Endothelial cell of umbilical vein (primary cell): Measurements from ENCODE around the gene LRP1-AS. TPM values are rescaled to one million over a fixed set of nuclear protein-coding genes. Genes with fewer than 3 reads are reported as not detected.

Source experiments
- BruUV-seq: library from RNA; stranded (reverse); fragments of 400-500 nt; replicated peaks from 2 replicates; lab custom pipeline; 2021; lab: Mats Ljungman, UMichigan
- CTCF ChIA-PET: fragments of 300-600, 350-600 bp; sonication (Branson Sonifier 250); formaldehyde crosslinking; loops from one replicate; lab custom pipeline; 2021; ENCODE audit warnings: antibody characterized with exemption, inconsistent platforms; lab: Charles Lee
- POLR2A ChIA-PET: fragments of 300-600, 350-600 bp; sonication (Branson Sonifier 250); formaldehyde crosslinking; loops from one replicate; lab custom pipeline; 2021; ENCODE audit warnings: antibody characterized with exemption, inconsistent platforms; lab: Charles Lee
- DNase-seq: peaks from one replicate; pipeline ENCODE4 v3.0.0-alpha.2; 2011; ENCODE audit warnings: low read depth, low spot score
- FAIRE-seq: peaks from 2 replicates; lab custom pipeline; 2011; peaks lifted over from hg19 to GRCh38; lab: Jason Lieb, UNC
- H2AFZ ChIP-seq: 2 replicates; pipeline ENCODE4 v1.6.0; 2012; ENCODE audit warnings: low read depth, low read length, control low read depth, inconsistent platforms
- H3K27ac ChIP-seq: 2 replicates; pipeline ENCODE4 v1.5.1; 2011; ENCODE audit warnings: low read depth, mild to moderate bottlenecking, control low read depth, low read length, moderate library complexity; ENCODE audit not compliant: insufficient read depth
- H3K27me3 ChIP-seq, 2 experiments: 2 replicates each; pipeline versions ENCODE4 v1.6.0 to v1.6.1; 2011; ENCODE audit warnings: low read length in 2 of 2, mixed read lengths in 1 of 2; ENCODE audit not compliant: control insufficient read depth in 2 of 2, insufficient read depth in 2 of 2
- H3K36me3 ChIP-seq, 2 experiments: 2 replicates in 1 of 2; 3 replicates in 1 of 2; pipeline ENCODE4 v1.5.1; 2011; ENCODE audit warnings: low read length in 2 of 2, mild to moderate bottlenecking in 1 of 2, moderate library complexity in 1 of 2; ENCODE audit not compliant: control insufficient read depth in 2 of 2, insufficient read depth in 2 of 2; ENCODE audit errors: extremely low read depth in 1 of 2
- H3K4me1 ChIP-seq: 3 replicates; pipeline ENCODE4 v1.5.1; 2011; ENCODE audit warnings: mild to moderate bottlenecking, low read length; ENCODE audit not compliant: control insufficient read depth, insufficient read depth; ENCODE audit errors: extremely low read depth
- H3K4me2 ChIP-seq: 2 replicates; pipeline ENCODE4 v1.6.1; 2011; ENCODE audit warnings: low read length, control low read depth, mixed read lengths; ENCODE audit not compliant: insufficient read depth
- H3K4me3 ChIP-seq, 3 experiments: fragments of 200-600 bp in 1 of 3; sonication (generic), shearing (Covaris generic) in 1 of 3; replicated peaks in 1 of 3; 2 replicates each; pipeline ENCODE4 v1.5.1; 2011 to 2016; ENCODE audit warnings: control low read depth in 3 of 3, low read length in 3 of 3, mild to moderate bottlenecking in 2 of 3, inconsistent platforms in 1 of 3, low read depth in 1 of 3, moderate library complexity in 1 of 3; ENCODE audit not compliant: insufficient read depth in 1 of 3
- H3K79me2 ChIP-seq: 2 replicates; pipeline ENCODE4 v1.6.0; 2012; ENCODE audit warnings: low read length, inconsistent platforms; ENCODE audit not compliant: control insufficient read depth, insufficient read depth
- H3K9ac ChIP-seq: replicated peaks from 2 replicates; pipeline ENCODE3; 2011; ENCODE audit warnings: low read length, control low read depth; ENCODE audit not compliant: insufficient read depth; ENCODE audit errors: extremely low read depth
- H3K9me1 ChIP-seq: replicated peaks from 3 replicates; pipeline ENCODE4 v1.6.0; 2011; ENCODE audit warnings: mild to moderate bottlenecking, low read length; ENCODE audit not compliant: control insufficient read depth, insufficient read depth; ENCODE audit errors: extremely low read depth
- H3K9me3 ChIP-seq: replicated peaks from 2 replicates; pipeline ENCODE4 v1.5.1; 2012; ENCODE audit warnings: low read length, inconsistent platforms; ENCODE audit not compliant: control insufficient read depth, insufficient read depth
- H4K20me1 ChIP-seq: replicated peaks from 2 replicates; pipeline ENCODE3; 2011; ENCODE audit warnings: mild to moderate bottlenecking, low read length; ENCODE audit not compliant: control insufficient read depth, insufficient read depth; ENCODE audit errors: extremely low read depth
- EZH2 ChIP-seq: IDR thresholded peaks from 2 replicates; pipeline ENCODE4 v1.6.1; 2012; ENCODE audit warnings: borderline replicate concordance, low read depth, mild to moderate bottlenecking, moderate library complexity, low read length, inconsistent platforms; ENCODE audit not compliant: severe bottlenecking
- FOS ChIP-seq: IDR thresholded peaks from 2 replicates; pipeline ENCODE4 v1.6.1; 2011; ENCODE audit warnings: mild to moderate bottlenecking, low read length, moderate library complexity, borderline replicate concordance; ENCODE audit not compliant: insufficient read depth
- GATA2 ChIP-seq: IDR thresholded peaks from 2 replicates; pipeline ENCODE4 v1.7.0; 2011; ENCODE audit warnings: low read depth, mild to moderate bottlenecking, moderate library complexity, mixed read lengths, low read length; ENCODE audit not compliant: insufficient read length, insufficient read depth
- JUN ChIP-seq: IDR thresholded peaks from 2 replicates; pipeline ENCODE4 v1.6.1; 2011; ENCODE audit warnings: borderline replicate concordance, low read depth; ENCODE audit not compliant: insufficient read length, insufficient read depth
- MYC ChIP-seq: IDR thresholded peaks from one replicate; pipeline ENCODE4 v1.6.1; 2011; ENCODE audit warnings: mild to moderate bottlenecking, low read depth, low read length
- POLR2A ChIP-seq: IDR thresholded peaks from 2 replicates; pipeline ENCODE4 v1.6.1; 2012; ENCODE audit warnings: low read depth, mild to moderate bottlenecking, control low read depth, low read length
- POLR2AphosphoS5 ChIP-seq: IDR thresholded peaks from 2 replicates; pipeline ENCODE4 v1.6.1; 2012; ENCODE audit warnings: low read depth, mild to moderate bottlenecking, control low read depth, low read length, moderate library complexity; ENCODE audit not compliant: insufficient read depth
- dilution Hi-C: fragments of 300-500 bp; cut with MboI; formaldehyde crosslinking; loops from one replicate; pipeline ENCODE4 v1.15.0; 2019; ENCODE audit warnings: low sequenced_read_pairs; ENCODE audit not compliant: extremely low pct_ligation_motif_present
- intact Hi-C: fragments of 100-400 bp; cut with micrococcal nuclease; formaldehyde crosslinking; loops from one replicate; pipeline ENCODE4 v1.10.0; 2022
- polyA plus RNA-seq, 4 experiments: library from polyadenylated mRNA; depleted of rRNA in 3 of 4; stranded (reverse) in 3 of 4; unstranded in 1 of 4; fragments of >200 nt; gene quantifications; 2 replicates each; pipeline versions ENCODE4 v1.2.1 to v1.2.3, GENCODE V29; 2011 to 2012; ENCODE audit warnings: missing spikeins in 1 of 4
- total RNA-seq: library from RNA; stranded (reverse); gene quantifications from 2 replicates; pipeline ENCODE4 v1.2.3, GENCODE V29; 2021
- TF ChIP-seq, protein P1 (sequence below): IDR thresholded peaks from 2 replicates; pipeline ENCODE4 v1.6.1; 2011; ENCODE audit not compliant: insufficient read depth, insufficient read length
- TF ChIP-seq, protein P2 (sequence below), 2 donors: IDR thresholded peaks; 1 replicate in 1 of 2; 2 replicates in 1 of 2; pipeline ENCODE4 v1.5.1; 2011; ENCODE audit warnings: low read length in 2 of 2, mild to moderate bottlenecking in 2 of 2, moderate library complexity in 2 of 2, control low read depth in 1 of 2, inconsistent platforms in 1 of 2, low read depth in 1 of 2; ENCODE audit not compliant: insufficient read depth in 1 of 2; ENCODE audit errors: extremely low read depth in 1 of 2

The LRP1-AS gene
- total and polyA plus RNA-seq, 2 donors (not counting 3 experiments of a cell fraction or from before 2014, with no cell fraction given) = not detected

DNA sequence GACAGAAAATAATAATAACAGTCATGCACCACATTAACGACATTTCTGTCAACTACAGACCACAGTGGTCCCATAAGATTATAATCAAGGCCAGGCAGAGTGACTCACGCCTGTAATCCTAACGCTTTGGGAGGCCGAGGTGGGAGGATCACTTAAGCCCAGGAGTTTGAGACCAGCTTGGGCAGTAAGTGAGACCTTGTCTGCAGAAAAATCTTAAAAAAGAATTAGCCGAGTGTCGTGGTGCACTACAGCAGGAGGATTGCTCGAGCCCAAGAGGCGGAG, 49.9 kb downstream of the LRP1-AS start:
- H3K4me3 ChIP-seq = no peak overlapping the region
- H3K79me2 ChIP-seq = no peaks in the 10 kb centered on the region
- DNase-seq = no peak
- dilution Hi-C loops = no loop called here
- peaks cover 4 to 43% of the 10 kb centered on the region in 2 experiments for H3K36me3 ChIP-seq
- POLR2A ChIA-PET = interaction anchor here (2.2 kb wide), 1 partner anchor 14 kb away, joined by 9 read pairs; the partner anchor contains the start of gene STAT6
- no peaks in the 10 kb centered on the region for H4K20me1 ChIP-seq
- peaks cover 8% of the 10 kb centered on the region for H3K4me1 ChIP-seq
- H3K27me3 ChIP-seq = no peaks in the 10 kb centered on the region
- no peak for FAIRE-seq
- CTCF ChIA-PET = interaction anchor here (1.5 to 14.4 kb wide), 3 partner anchors 14 to 30 kb away, joined by 3 to 158 read pairs (median 15); partner anchors contain the start of genes LRP1 and STAT6
- H3K27ac ChIP-seq = no peak overlapping the region
- no peak overlapping the region for H3K9ac ChIP-seq
- H2AFZ ChIP-seq = no peak overlapping the region
- intact Hi-C loops = no loop called here
- H3K9me3 ChIP-seq = no peaks in the 10 kb centered on the region
- H3K4me2 ChIP-seq = no peak overlapping the region
- H3K9me1 ChIP-seq = no peaks in the 10 kb centered on the region
- TF ChIP-seq POLR2A = no peak
- TF ChIP-seq, protein P1, sequence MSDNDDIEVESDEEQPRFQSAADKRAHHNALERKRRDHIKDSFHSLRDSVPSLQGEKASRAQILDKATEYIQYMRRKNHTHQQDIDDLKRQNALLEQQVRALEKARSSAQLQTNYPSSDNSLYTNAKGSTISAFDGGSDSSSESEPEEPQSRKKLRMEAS = no peak
- BruUV-seq = no TSS peak

DNA sequence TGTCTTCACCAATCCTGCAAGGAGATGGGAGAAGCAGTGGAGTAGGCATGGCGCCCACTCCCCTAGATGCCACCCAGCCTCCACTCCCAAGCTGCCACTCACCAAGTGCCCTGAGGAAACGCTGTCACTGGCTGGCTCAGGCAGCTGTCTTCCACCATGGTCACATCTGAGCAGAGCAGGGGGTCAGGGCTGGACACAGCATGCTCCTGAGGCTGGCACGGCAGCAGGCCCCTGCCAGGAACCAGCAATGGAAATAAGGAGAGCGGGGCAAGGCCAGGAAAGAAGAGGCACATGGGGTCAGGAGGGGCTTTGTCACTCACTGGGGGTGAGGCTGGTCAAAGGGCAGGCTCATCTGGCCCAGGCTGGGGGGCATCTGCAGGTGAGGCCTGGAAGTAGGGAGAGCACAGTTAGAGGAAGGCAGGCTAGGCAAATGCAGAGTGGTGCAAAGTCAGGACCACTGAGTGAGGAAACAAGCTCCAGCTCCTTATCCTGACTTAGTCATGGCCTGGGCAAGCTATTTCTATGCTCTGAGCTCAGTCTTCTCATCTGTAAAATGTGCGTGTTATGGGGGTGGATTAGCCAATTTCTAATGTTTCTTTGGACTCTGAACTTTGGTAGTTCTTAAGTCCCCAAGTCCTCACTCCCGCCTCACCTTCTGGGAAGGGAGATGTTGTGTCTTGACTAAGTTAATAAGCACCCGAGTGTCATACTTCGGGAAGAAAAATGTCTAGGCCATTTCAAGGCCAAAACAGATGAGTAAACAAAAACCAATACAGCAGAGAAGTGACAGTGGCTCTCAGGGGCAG, 50.5 kb downstream of the LRP1-AS start:
- Histone ChIP-seq H3K4me2 (no peak overlapping the region), H3K27me3 (no peaks in the 10 kb centered on the region), H3K9me1 (no peaks in the 10 kb centered on the region), H4K20me1 (no peaks in the 10 kb centered on the region), H3K4me3 (no peak overlapping the region), H3K79me2 (no peaks in the 10 kb centered on the region), H2AFZ (no peak overlapping the region), H3K4me1 (peaks cover 8% of the 10 kb centered on the region), H3K9ac (no peak overlapping the region), H3K9me3 (no peaks in the 10 kb centered on the region), H3K27ac (no peak overlapping the region), H3K36me3 (peaks cover 4 to 48% of the 10 kb centered on the region in 2 experiments)
- no TSS peak for BruUV-seq
- TF ChIP-seq, protein P2, sequence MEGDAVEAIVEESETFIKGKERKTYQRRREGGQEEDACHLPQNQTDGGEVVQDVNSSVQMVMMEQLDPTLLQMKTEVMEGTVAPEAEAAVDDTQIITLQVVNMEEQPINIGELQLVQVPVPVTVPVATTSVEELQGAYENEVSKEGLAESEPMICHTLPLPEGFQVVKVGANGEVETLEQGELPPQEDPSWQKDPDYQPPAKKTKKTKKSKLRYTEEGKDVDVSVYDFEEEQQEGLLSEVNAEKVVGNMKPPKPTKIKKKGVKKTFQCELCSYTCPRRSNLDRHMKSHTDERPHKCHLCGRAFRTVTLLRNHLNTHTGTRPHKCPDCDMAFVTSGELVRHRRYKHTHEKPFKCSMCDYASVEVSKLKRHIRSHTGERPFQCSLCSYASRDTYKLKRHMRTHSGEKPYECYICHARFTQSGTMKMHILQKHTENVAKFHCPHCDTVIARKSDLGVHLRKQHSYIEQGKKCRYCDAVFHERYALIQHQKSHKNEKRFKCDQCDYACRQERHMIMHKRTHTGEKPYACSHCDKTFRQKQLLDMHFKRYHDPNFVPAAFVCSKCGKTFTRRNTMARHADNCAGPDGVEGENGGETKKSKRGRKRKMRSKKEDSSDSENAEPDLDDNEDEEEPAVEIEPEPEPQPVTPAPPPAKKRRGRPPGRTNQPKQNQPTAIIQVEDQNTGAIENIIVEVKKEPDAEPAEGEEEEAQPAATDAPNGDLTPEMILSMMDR (IDR thresholded peaks at IDR 0.05; ENCODE audit: extremely low read depth in 1 of 2, insufficient read depth in 1 of 2, low read depth in 1 of 2, low read length in 2 of 2) = no peak
- TF ChIP-seq JUN (no peak), FOS (no peak), EZH2 (no peak), POLR2A (no peak), GATA2 (no peak), POLR2AphosphoS5 (no peak), MYC (no peak)
- TF ChIP-seq, protein P1 = no peak
- ChIA-PET CTCF (interaction anchor here (1.5 to 14.4 kb wide), 4 partner anchors 14 to 31 kb away, joined by 3 to 158 read pairs (median 10); partner anchors contain the start of genes LRP1 and STAT6), POLR2A (interaction anchor here (2.2 kb wide), 1 partner anchor 14 kb away, joined by 9 read pairs; the partner anchor contains the start of gene STAT6)
- no peak for DNase-seq
- dilution Hi-C loops = no loop called here
- no peak for FAIRE-seq
- intact Hi-C loops = no loop called here
